ENCODE results near the gene ATP2C1.
"Not testable (repeated sequence)": the region's sequence is repeated elsewhere in the genome, so short reads cannot be mapped to it uniquely, and the experiment has no call there.

The ATP2C1 gene

DNA sequence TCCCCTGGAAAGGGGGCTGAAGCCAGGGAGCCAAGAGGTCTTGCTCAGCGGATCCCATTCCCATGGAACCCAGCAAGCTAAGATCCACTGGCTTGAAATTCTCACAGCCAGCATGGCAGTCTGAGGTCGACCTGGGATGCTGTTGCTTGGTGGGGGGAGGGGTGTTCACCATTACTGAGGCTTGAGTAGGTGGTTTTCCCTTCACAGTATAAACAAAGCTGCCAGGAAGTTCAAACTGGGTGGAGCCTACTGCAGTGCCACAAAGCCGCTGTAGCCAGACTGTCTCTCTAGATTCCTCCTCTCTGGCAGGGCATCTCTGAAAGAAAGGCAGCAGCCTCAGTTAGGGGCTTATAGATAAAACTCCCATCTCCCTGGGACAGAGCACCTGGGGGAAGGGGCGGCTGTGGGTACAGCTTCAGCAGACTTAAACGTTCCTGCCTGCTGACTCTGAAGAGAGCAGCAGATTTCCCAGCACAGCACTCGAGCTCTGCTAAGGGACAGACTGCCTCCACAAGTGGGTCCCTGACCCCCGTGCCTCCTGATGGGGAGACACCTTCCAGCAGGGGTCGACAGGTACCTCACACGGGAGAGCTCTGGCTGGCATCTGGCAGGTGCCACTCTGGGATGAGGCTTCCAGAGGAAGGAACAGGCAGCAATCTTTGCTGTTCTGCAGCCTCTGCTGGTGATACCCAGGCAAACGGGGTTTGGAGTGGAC, 148.5 kb downstream of the ATP2C1 start:
- not testable (repeated sequence) for H3K4me1 ChIP-seq (ENCODE audit: control insufficient read depth, insufficient read depth, low read length); H3K27me3 ChIP-seq (ENCODE audit: control insufficient read depth, insufficient read depth, low read length); H3K9ac ChIP-seq (ENCODE audit: low read length); H3K4me3 ChIP-seq (ENCODE audit: low read length); H3K27ac ChIP-seq (ENCODE audit: low read depth, low read length); H3K36me3 ChIP-seq (ENCODE audit: control insufficient read depth, insufficient read depth, low read length)

DNA sequence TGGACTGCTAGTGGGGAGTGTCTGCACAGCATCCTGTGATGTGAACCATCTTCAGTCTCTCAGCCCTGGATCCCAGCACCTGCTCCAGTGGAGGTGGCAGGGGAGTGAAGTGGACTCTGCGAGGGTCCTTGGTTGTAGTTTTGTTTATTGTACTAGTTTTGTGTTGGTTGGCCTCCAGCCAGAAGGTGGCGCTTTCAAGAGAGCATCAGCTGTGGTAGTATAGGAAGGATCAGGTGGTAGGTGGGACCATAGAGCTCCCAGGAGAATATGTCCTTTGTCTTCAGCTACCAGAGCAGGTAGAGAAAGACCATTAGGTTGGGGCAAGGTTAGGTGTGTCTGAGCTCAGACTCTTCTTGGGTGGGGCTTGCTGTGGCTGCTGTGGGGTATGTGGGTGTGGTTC, 153.7 kb downstream of the ATP2C1 start:
- Histone ChIP-seq H3K27me3 (ENCODE audit: control insufficient read depth, insufficient read depth, low read length) (no peaks in the 10 kb centered on the region), H3K4me1 (ENCODE audit: control insufficient read depth, insufficient read depth, low read length) (no peaks in the 10 kb centered on the region), H3K4me3 (ENCODE audit: low read length) (no peak overlapping the region), H3K27ac (ENCODE audit: low read depth, low read length) (no peak overlapping the region), H3K36me3 (ENCODE audit: control insufficient read depth, insufficient read depth, low read length) (no peaks in the 10 kb centered on the region), H3K9ac (ENCODE audit: low read length) (no peak overlapping the region)

GRCh38 chr3:131048030-131048429, 154.1 kb downstream of the ATP2C1 start:
- no peak overlapping the region for H3K27ac ChIP-seq (ENCODE audit: low read depth, low read length)

DNA sequence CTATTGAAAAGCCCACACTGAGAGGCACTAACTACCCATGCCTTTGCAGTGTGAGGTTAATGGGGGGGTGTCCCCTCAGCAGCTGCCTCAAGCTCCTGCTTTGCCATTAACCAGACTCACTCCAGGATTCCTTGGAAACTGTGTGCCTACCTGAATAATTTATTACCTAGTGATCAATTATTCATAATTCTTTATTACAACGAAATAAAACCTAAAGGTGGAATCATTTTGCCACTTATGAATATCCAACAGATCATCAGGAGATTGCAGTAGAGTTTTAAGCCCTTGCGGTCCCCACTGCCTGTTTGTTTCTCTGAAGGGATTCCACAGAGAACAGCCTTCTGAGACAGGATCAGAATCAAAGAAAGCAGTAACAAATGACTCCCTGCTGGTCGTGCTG, 156.1 kb downstream of the ATP2C1 start:
- Histone ChIP-seq H3K27ac (ENCODE audit: low read depth, low read length) (no peak overlapping the region), H3K4me3 (ENCODE audit: low read length) (no peak overlapping the region), H3K36me3 (ENCODE audit: control insufficient read depth, insufficient read depth, low read length) (no peaks in the 10 kb centered on the region), H3K9ac (ENCODE audit: low read length) (no peak overlapping the region), H3K4me1 (ENCODE audit: control insufficient read depth, insufficient read depth, low read length) (no peaks in the 10 kb centered on the region), H3K27me3 (ENCODE audit: control insufficient read depth, insufficient read depth, low read length) (no peaks in the 10 kb centered on the region)

More at GRCh38 chr3:131048030-131048429, 154.1 kb downstream of the ATP2C1 start:
- H3K9ac ChIP-seq (ENCODE audit: low read length), result no peak overlapping the region
- no peaks in the 10 kb centered on the region for H3K27me3 ChIP-seq (ENCODE audit: control insufficient read depth, insufficient read depth, low read length)
- no peaks in the 10 kb centered on the region for H3K4me1 ChIP-seq (ENCODE audit: control insufficient read depth, insufficient read depth, low read length)
- no peak overlapping the region for H3K4me3 ChIP-seq (ENCODE audit: low read length)
- no peaks in the 10 kb centered on the region for H3K36me3 ChIP-seq (ENCODE audit: control insufficient read depth, insufficient read depth, low read length)

GRCh38 chr3:131053043-131053859, 159.4 kb downstream of the ATP2C1 start:
- no peak overlapping the region for H3K9ac ChIP-seq (ENCODE audit: low read length)
- H3K27me3 ChIP-seq (ENCODE audit: control insufficient read depth, insufficient read depth, low read length), result no peaks in the 10 kb centered on the region
- H3K27ac ChIP-seq (ENCODE audit: low read depth, low read length), result no peak overlapping the region
- H3K4me1 ChIP-seq (ENCODE audit: control insufficient read depth, insufficient read depth, low read length), result no peaks in the 10 kb centered on the region
- H3K36me3 ChIP-seq (ENCODE audit: control insufficient read depth, insufficient read depth, low read length), result no peaks in the 10 kb centered on the region
- no peak overlapping the region for H3K4me3 ChIP-seq (ENCODE audit: low read length)

All from rectal smooth muscle tissue (tissue), 1 donor.